ENCODE data around the gene NR3C2.

The NR3C2 gene

GRCh38 chr4:148255344-148255720 is 186.9 kb downstream of the NR3C2 start:
- no peak for DNase-seq

GRCh38 chr4:148254621-148255343 is 187.4 kb downstream of the NR3C2 start:
- DNase-seq: no peak

- no peak for DNase-seq
Observed at GRCh38 chr4:148253768-148254167, 188.4 kb downstream of the NR3C2 start.

- no peak for DNase-seq
Observed at GRCh38 chr4:148248824-148249223, 193.4 kb downstream of the NR3C2 start.

GRCh38 chr4:148245015-148245414 is 197.2 kb downstream of the NR3C2 start:
- no peak for DNase-seq

- no peak for DNase-seq
Observed at GRCh38 chr4:148243837-148244236, 198.4 kb downstream of the NR3C2 start.

- no peak for DNase-seq
Observed at GRCh38 chr4:148240241-148240640, 202.0 kb downstream of the NR3C2 start.

- no peak for DNase-seq
Observed at GRCh38 chr4:148239494-148239985, 202.7 kb downstream of the NR3C2 start.

- DNase-seq: no peak
Observed at GRCh38 chr4:148238811-148239493, 203.3 kb downstream of the NR3C2 start.

GRCh38 chr4:148238086-148238485 is 204.1 kb downstream of the NR3C2 start:
- DNase-seq: no peak

GRCh38 chr4:148235809-148236208 is 206.4 kb downstream of the NR3C2 start:
- DNase-seq: no peak

GRCh38 chr4:148229798-148230197 is 212.4 kb downstream of the NR3C2 start:
- DNase-seq: no peak

- DNase-seq: no peak
Observed at GRCh38 chr4:148229028-148229427, 213.2 kb downstream of the NR3C2 start.

GRCh38 chr4:148227147-148227546 is 215.1 kb downstream of the NR3C2 start:
- no peak for DNase-seq

- no peak for DNase-seq
Observed at GRCh38 chr4:148226341-148226740, 215.9 kb downstream of the NR3C2 start.

- DNase-seq: no peak
Observed at GRCh38 chr4:148225639-148226038, 216.6 kb downstream of the NR3C2 start.

GRCh38 chr4:148224476-148224875 is 217.7 kb downstream of the NR3C2 start:
- no peak for DNase-seq

GRCh38 chr4:148222991-148223660 is 219.1 kb downstream of the NR3C2 start:
- DNase-seq: no peak

GRCh38 chr4:148216866-148217814 is 225.1 kb downstream of the NR3C2 start:
- peak; percentile 42 for DNase-seq

GRCh38 chr4:148216321-148216720 is 225.9 kb downstream of the NR3C2 start:
- no peak for DNase-seq

GRCh38 chr4:148215202-148215601 is 227.0 kb downstream of the NR3C2 start:
- no peak for DNase-seq

GRCh38 chr4:148214529-148215166 is 227.6 kb downstream of the NR3C2 start:
- no peak for DNase-seq

Measured in activated CD4-positive, alpha-beta T cell treated with anti-CD3 and anti-CD28 coated beads, Interleukin-2, amount 50 U/mL, for 16 hours (primary cell).